Inflammatory macrophage (primary cell): ENCODE data around the gene SRM.
"Not testable (repeated sequence)": the region's sequence is repeated elsewhere in the genome, so short reads cannot be mapped to it uniquely, and the experiment has no call there.

Source experiments
- DNase-seq, 2 donors: peaks; one replicate each; pipeline ENCODE4 v3.0.0-alpha.2; 2020 to 2022

SRM gene

GRCh38 chr1:11044849-11045427 lies 14.9 kb downstream of the SRM start:
- DNase-seq = no peak

- no peak for DNase-seq
Observed at GRCh38 chr1:11044086-11044848, 15.6 kb downstream of the SRM start.

- DNase-seq = no peak
Observed at GRCh38 chr1:11042995-11043874, 16.6 kb downstream of the SRM start.

DNA sequence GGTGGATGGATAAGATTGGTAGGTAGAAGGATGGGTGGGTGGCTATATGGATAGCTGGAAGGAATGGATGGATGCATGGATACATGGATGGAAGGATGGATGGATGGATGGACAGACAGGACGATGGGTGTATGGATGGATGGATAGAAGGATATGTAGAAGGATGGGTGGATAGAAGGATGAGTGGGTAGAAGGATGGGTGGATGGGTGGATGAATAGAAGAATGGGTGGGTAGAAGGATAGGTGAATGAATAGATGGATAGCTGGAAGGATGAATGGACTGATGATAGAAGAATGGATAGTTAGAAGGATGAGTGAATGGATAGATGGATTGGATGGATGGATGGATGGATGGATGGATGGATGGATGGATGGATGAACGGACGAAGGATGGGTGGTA lies 17.8 kb downstream of the SRM start:
- no peak for DNase-seq

DNA sequence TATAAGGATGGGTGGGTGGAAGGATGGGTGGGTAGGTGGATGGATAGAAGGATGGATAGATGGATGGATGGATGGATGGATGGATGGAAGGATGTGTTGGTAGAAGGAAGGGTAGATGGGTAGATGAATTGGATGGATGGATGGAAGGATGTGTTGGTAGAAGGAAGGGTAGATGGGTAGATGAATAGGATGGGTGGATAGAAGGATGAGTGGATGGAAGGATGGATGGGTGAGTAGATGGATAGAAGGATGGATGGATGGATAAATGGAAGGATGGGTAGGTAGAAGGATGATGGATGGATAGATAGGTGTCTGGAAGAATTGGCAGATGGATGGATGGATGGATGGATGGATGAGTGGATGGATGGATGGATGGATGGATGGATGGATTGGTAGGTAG lies 18.8 kb downstream of the SRM start:
- DNase-seq = no peak

- DNase-seq = not testable (repeated sequence)
Observed at GRCh38 chr1:11040105-11040429, 19.8 kb downstream of the SRM start.

GRCh38 chr1:11039351-11040104 lies 20.3 kb downstream of the SRM start:
- DNase-seq = no peak

DNA sequence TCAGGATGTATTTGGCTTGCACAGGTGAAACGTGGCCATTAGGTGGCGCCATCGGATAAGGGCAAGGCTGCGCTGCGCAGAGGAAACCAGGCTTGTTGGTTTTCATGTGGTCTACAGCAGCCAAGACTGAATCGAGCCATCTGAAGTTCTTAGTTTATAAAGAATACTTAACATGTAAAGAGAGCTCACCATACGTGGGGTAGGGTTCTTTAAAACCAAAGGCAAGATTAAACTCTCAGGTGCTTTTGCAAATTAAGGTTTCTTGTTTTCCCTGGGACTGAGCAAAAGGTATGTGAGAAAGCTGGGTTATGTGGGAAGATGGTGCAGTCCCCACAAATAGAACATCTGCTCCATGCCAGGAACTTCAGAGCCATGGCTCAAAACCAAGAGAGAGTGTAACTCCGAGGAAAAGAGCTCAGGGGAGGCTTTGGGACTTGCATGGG lies 22.1 kb downstream of the SRM start:
- DNase-seq = peak; percentile 83 to 85

DNA sequence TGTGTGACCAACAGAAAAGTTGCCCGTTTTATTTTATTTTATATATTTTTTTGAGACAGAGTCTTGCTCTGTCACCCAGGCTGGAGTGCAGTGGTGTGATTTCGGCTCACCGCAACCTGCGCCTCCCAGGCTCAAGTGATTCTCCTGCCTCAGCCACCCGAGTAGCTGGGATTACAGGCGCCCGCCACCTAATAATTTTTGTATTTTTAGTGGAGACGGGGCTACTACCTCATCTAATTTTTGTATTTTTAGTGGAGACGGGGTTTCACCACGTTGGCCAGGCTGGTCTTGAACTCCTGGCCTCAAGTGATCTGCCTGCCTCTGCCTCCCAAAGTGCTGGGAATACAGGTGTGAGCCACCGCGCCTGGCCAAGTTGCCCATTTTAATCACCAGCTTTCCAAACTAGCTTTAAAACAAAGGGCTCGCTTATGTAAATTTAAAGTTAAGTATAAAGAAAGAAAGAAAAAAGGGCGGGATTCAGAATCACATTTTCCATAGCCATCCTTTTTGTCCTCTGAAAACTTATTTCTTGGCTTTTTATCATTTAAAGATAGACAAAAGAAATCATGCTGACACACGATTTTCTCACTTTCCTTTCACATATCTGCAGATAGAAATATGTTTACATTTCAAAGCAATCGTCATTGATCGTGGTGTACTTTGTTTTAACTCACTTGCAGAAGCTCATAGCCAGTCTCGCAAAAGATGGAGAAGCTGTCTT lies 22.6 kb downstream of the SRM start:
- not testable (repeated sequence) for DNase-seq

DNA sequence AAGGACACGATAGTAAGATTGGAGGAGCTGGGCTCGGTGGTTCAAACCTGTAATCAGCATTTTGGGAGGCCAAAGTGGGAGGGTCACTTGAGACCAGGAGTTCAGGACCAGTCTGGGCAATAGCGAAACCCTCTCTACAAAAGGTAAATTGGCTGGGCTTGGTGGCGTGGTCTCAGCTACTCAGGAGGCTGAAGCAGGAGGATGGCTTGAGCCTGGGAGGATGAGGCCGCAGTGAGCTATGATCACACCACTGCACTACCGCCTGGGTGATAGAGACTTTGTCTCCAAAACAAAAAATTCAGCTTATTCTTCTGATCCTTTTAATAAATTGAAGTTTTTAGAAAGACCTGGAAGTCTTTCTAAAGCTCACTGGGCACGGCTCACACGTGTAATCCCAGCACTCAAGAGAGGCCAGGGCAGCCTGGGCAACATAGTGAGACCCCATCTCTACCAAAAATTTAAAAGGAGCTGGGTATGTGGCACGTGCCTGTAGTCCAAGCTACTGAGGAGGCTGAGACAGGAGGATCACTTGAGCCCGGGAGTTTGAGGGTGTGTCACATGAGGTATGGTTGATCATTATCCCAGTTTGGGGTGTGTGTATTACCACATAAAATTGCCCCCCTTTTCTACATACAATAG lies 28.1 kb downstream of the SRM start:
- DNase-seq = no peak

DNA sequence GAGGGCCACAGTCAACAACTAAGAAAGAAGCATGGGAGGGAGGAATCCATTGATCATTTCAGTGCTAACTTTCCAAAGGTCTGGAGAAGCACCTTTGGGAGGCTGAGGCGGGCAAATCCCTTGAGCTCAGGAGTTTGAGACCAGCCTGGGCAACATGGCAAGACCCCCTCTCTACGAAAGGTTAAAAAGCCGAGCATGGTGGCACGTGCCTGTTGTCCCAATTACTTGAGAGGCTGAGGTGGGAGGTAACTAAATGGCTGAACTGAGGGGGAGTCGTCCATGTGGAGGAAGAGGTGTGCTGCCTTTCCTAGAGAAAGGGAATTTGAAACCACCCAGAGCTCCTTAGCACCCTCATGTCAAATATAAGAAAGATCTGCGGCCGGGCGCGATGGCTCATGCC lies 29.0 kb downstream of the SRM start:
- DNase-seq = no peak

- no peak for DNase-seq
Observed at GRCh38 chr1:11028018-11028417, 31.8 kb downstream of the SRM start.

DNA sequence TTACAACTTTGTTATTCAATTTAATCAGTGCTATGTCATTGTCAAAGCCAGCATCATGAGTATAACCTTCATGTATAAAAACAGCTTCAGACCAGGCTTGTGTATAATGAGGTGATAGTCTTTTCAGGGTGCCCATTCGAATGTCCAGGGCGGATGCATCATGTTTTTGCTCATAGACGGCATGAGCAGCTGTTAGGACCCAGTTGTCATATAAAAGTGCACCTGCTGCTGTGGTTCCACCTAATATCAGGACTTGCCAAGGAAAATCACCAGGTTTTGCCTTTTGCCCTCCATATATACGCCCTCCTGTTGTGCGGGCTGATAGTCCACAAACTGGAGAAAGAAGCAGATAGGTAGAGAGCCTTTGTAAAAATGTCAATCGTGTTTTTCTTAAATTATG lies 32.5 kb downstream of the SRM start:
- no peak for DNase-seq

DNA sequence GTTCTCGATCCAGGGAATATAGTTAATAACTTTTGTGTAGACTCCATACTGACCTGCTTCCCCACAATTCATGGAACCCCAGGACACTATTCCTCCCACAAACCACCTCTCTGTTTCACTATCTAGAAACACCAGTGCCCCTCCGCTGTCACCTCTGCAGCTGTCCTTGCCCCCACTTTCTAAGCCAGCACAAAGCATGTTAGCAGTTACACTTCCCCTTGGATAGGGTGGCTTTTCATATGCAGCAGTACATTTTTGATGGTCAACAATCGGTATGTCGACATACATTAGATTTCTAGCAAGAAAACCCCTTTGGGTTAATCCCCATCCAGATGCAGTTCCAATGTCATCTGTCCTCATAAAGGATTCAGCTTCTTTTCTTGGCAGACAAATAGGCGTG lies 32.9 kb downstream of the SRM start:
- DNase-seq = no peak

DNA sequence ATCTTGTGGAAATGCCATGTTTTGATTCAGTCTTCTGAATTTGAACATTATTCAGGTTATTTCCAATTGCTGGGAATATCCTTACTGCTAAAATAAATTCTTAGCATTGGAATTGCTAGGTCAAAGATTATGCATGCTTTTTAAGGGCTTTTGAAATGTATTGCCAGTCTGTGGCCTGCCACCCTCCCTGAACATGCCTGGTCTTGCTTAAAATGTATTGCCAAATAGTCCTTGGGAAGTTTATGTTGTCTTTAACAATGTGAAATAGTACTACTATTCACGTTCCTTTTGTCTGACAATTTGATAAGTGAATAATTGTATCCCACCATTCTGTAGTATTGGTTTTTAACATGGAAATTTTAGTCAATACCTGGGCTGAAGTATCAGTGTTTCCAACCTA lies 33.8 kb downstream of the SRM start:
- no peak for DNase-seq

- DNase-seq = no peak
Observed at GRCh38 chr1:11025618-11026017, 34.2 kb downstream of the SRM start.

GRCh38 chr1:11024874-11025203 lies 35.0 kb downstream of the SRM start:
- no peak for DNase-seq

- DNase-seq = no peak
Observed at GRCh38 chr1:11024154-11024873, 35.5 kb downstream of the SRM start.

DNA sequence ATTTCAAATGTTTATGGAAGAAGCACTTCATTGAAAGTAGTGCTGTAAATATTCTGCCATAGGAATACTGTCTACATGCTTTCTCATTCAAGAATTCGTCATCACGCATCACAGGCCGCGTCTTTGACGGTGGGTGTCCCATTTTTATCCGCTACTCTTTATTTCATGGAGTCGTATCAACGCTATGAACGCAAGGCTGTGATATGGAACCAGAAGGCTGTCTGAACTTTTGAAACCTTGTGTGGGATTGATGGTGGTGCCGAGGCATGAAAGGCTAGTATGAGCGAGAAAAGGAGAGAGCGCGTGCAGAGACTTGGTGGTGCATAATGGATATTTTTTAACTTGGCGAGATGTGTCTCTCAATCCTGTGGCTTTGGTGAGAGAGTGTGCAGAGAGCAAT lies 36.6 kb downstream of the SRM start:
- DNase-seq = no peak

DNA sequence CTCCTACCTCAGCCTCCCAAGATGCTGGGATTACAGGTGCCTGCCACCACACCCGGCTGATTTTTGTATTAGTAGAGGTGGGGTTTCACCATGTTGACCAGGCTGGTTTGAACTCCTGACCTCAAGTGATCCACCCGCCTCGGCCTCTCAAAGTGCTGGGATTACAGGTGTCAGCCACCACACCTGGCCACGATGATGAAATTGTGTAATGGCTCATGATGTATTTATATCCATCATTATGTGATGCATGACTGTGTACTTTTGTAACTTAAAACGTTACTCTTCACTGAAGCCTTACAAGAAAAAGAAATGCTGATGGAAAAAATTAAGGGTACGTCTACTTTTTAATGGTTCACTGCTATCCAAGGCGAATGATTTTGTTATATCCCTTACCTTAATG lies 39.8 kb downstream of the SRM start:
- no peak for DNase-seq

DNA sequence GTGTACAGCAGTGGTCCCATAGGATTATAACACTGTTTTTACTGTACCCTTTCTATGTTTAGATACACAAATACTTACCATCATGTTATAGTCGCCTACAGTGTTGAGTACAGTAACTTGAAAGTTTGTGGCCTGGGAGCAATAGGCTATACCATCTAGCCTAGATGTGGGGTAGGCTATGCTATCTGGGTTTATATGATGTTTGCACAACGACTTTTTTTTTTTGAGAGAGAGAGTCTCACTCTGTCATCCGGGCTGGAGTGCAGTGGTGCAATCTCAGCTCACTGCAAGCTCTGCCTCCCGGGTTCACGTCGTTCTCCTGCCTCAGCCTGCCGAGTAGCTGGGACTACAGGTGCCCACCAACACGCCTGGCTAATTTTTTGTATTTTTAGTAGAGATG lies 40.5 kb downstream of the SRM start:
- not testable (repeated sequence) for DNase-seq
